CMK (cell line): Measurements from ENCODE around the gene SMAD6.
A peak's percentile ranks its signal among the peaks of the same experiment; 100 is the strongest.

Experiments
- DNase-seq: peaks from one replicate; pipeline ENCODE4 v3.0.0-alpha.2; 2010; ENCODE audit warnings: low read depth

The SMAD6 gene

GRCh38 chr15:66796343-66796742, 94.3 kb downstream of the SMAD6 start:
- no peak for DNase-seq

- DNase-seq = no peak
These were observed 95.9 kb downstream of the SMAD6 start for GRCh38 chr15:66797921-66798320.

GRCh38 chr15:66798426-66799061, 96.5 kb downstream of the SMAD6 start:
- no peak for DNase-seq

- DNase-seq = no peak
These were observed 97.2 kb downstream of the SMAD6 start for GRCh38 chr15:66799242-66799641.

- DNase-seq = no peak
These were observed 98.7 kb downstream of the SMAD6 start for GRCh38 chr15:66800584-66801235.

GRCh38 chr15:66801266-66801665, 99.2 kb downstream of the SMAD6 start:
- no peak for DNase-seq

- no peak for DNase-seq
These were observed 100.3 kb downstream of the SMAD6 start for GRCh38 chr15:66802025-66803001.

- peak; percentile 39 for DNase-seq
These were observed 101.2 kb downstream of the SMAD6 start for GRCh38 chr15:66803182-66803729.

GRCh38 chr15:66803749-66804148, 101.7 kb downstream of the SMAD6 start:
- no peak for DNase-seq

GRCh38 chr15:66805202-66805885, 103.3 kb downstream of the SMAD6 start:
- DNase-seq = no peak

- no peak for DNase-seq
These were observed 106.3 kb downstream of the SMAD6 start for GRCh38 chr15:66808181-66808824.

GRCh38 chr15:66809664-66810063, 107.6 kb downstream of the SMAD6 start:
- no peak for DNase-seq

- no peak for DNase-seq
These were observed 113.3 kb downstream of the SMAD6 start for GRCh38 chr15:66815318-66815717.

GRCh38 chr15:66816201-66816600, 114.2 kb downstream of the SMAD6 start:
- no peak for DNase-seq

- no peak for DNase-seq
These were observed 117.0 kb downstream of the SMAD6 start for GRCh38 chr15:66819084-66819483.

- DNase-seq = no peak
These were observed 118.6 kb downstream of the SMAD6 start for GRCh38 chr15:66820481-66821176.

- DNase-seq = no peak
These were observed 119.3 kb downstream of the SMAD6 start for GRCh38 chr15:66821307-66821706.

- DNase-seq = no peak
These were observed 120.1 kb downstream of the SMAD6 start for GRCh38 chr15:66822114-66822513.

GRCh38 chr15:66822576-66822975, 120.5 kb downstream of the SMAD6 start:
- DNase-seq = no peak

- DNase-seq = no peak
These were observed 121.6 kb downstream of the SMAD6 start for GRCh38 chr15:66823601-66824000.

- DNase-seq = no peak
These were observed 122.4 kb downstream of the SMAD6 start for GRCh38 chr15:66824424-66824823.
